ENCODE results near the gene TPP2. TPM values are rescaled to one million over a fixed set of nuclear protein-coding genes. Genes with fewer than 3 reads are reported as not detected.
A peak's percentile ranks its signal among the peaks of the same experiment; 100 is the strongest.

The TPP2 gene
- total RNA-seq, 4 donors from 2014 or later: 38.2 to 78.2 (median 68.1) TPM

GRCh38 chr13:102667911-102668310 is 71.1 kb downstream of the TPP2 start:
- in situ Hi-C loops (cut with MboI; ENCODE audit: low sequenced_read_pairs in 4 of 4): no loop called here
- TF ChIP-seq POLR2A (IDR thresholded peaks at IDR 0.05): no peak
- TF ChIP-seq CTCF (IDR thresholded peaks at IDR 0.05 in 4 of 5, conservative IDR thresholded peaks at IDR 0.05 in 1 of 5): no peak
- DNase-seq: no peak
- Histone ChIP-seq H3K27ac (no peak overlapping the region), H3K9me3 (no peaks in the 10 kb centered on the region), H3K4me1 (no peaks in the 10 kb centered on the region), H3K36me3 (peaks cover 0 to 76% of the 10 kb centered on the region in 2 donors), H3K4me3 (no peak overlapping the region), H3K27me3 (no peaks in the 10 kb centered on the region)
- ATAC-seq: no peak
- intact Hi-C loops (cut with DNase I; ENCODE audit: low total_unique reads): no loop called here

GRCh38 chr13:102670130-102670529 is 73.3 kb downstream of the TPP2 start:
- Histone ChIP-seq H3K36me3 (peaks cover 0 to 64% of the 10 kb centered on the region in 2 donors), H3K9me3 (no peaks in the 10 kb centered on the region), H3K27me3 (no peaks in the 10 kb centered on the region), H3K27ac (no peak overlapping the region), H3K4me3 (no peak overlapping the region), H3K4me1 (peaks cover 8 to 11% of the 10 kb centered on the region in 2 donors)
- in situ Hi-C loops (cut with MboI; ENCODE audit: low sequenced_read_pairs in 4 of 4) (no loop called here), intact Hi-C loops (cut with DNase I; ENCODE audit: low total_unique reads) (loop anchor here (10.0 kb wide), 1 partner anchor 175 kb away; the partner anchor contains the start of gene ERCC5)
- TF ChIP-seq POLR2A (IDR thresholded peaks at IDR 0.05) (no peak), CTCF (IDR thresholded peaks at IDR 0.05 in 4 of 5, conservative IDR thresholded peaks at IDR 0.05 in 1 of 5) (no peak)
- no peak for DNase-seq
- ATAC-seq: no peak

- no peaks in the 10 kb centered on the region for H3K9me3 ChIP-seq
- TF ChIP-seq CTCF (IDR thresholded peaks at IDR 0.05 in 4 of 5, conservative IDR thresholded peaks at IDR 0.05 in 1 of 5) (no peak), POLR2A (IDR thresholded peaks at IDR 0.05) (no peak)
- H3K27me3 ChIP-seq: no peaks in the 10 kb centered on the region
- intact Hi-C loops (cut with DNase I; ENCODE audit: low total_unique reads): loop anchor here (5.0 to 10.0 kb wide), 3 partner anchors 58 to 170 kb away; partner anchors contain the start of genes ERCC5 and TPP2
- peaks cover 0 to 29% of the 10 kb centered on the region in 2 donors for H3K36me3 ChIP-seq
- in situ Hi-C loops (cut with MboI; ENCODE audit: low sequenced_read_pairs in 4 of 4): no loop called here
- H3K4me1 ChIP-seq: peaks cover 32 to 37% of the 10 kb centered on the region in 2 donors
- peak overlapping the region; percentile 2 to 80 (median 44) for H3K27ac ChIP-seq
- no peak overlapping the region for H3K4me3 ChIP-seq
- ATAC-seq: peak; percentile 55 to 84
- DNase-seq: no peak
These were observed 78.3 kb downstream of the TPP2 start for GRCh38 chr13:102675115-102675514.

- peak; percentile 59 to 88 for ATAC-seq
- Histone ChIP-seq H3K4me3 (no peak overlapping the region), H3K27ac (peak overlapping the region; percentile 67 to 80 (median 68)), H3K27me3 (no peaks in the 10 kb centered on the region), H3K36me3 (peaks cover 0 to 18% of the 10 kb centered on the region in 2 donors), H3K4me1 (peaks cover 32 to 37% of the 10 kb centered on the region in 2 donors), H3K9me3 (no peaks in the 10 kb centered on the region)
- intact Hi-C loops (cut with DNase I; ENCODE audit: low total_unique reads) (loop anchor here (2.0 to 10.0 kb wide), 4 partner anchors 44 to 168 kb away; partner anchors contain the start of genes ERCC5 and TPP2), in situ Hi-C loops (cut with MboI; ENCODE audit: low sequenced_read_pairs in 4 of 4) (no loop called here)
- DNase-seq: peak; percentile 22 to 44
- TF ChIP-seq CTCF (IDR thresholded peaks at IDR 0.05 in 4 of 5, conservative IDR thresholded peaks at IDR 0.05 in 1 of 5) (no peak), POLR2A (IDR thresholded peaks at IDR 0.05) (no peak)
These were observed 80.3 kb downstream of the TPP2 start for GRCh38 chr13:102677122-102677521.
